HEK293 (cell line): ENCODE results near the gene TRIM2.

Source experiments
- CTCF ChIA-PET: fragments of 350-600 bp; formaldehyde crosslinking; extraction: SDS; loops from one replicate; lab custom pipeline; 2021; ENCODE audit warnings: antibody characterized with exemption; lab: Yijun Ruan, JAX
- POLR2A ChIA-PET: fragments of 300-600 bp; formaldehyde crosslinking; extraction: SDS; loops from one replicate; lab custom pipeline; 2020; ENCODE audit warnings: antibody characterized with exemption, inconsistent platforms; lab: Yijun Ruan, JAX
- H3K27ac ChIP-seq: fragments of 200-500 bp; sonication (Bioruptor generic); 2 replicates; pipeline ENCODE4 v1.5.1; 2014; ENCODE audit warnings: low read depth, low read length, control low read depth, inconsistent platforms; ENCODE audit errors: extremely low read depth
- H3K36me3 ChIP-seq, 2 experiments: fragments of 200-500 bp in 1 of 2; sonication (Bioruptor generic) in 1 of 2; 1 replicate in 1 of 2; 2 replicates in 1 of 2; pipeline ENCODE4 v1.5.1; 2014 to 2017; ENCODE audit warnings: inconsistent platforms in 2 of 2, low read length in 2 of 2; ENCODE audit not compliant: control insufficient read depth in 2 of 2, insufficient read depth in 1 of 2
- H3K4me1 ChIP-seq: fragments of 200-500 bp; sonication (Bioruptor generic); 2 replicates; pipeline ENCODE4 v1.5.1; 2014; ENCODE audit warnings: mild to moderate bottlenecking, low read length, inconsistent platforms; ENCODE audit not compliant: control insufficient read depth, insufficient read depth
- H3K4me3 ChIP-seq: 2 replicates; pipeline ENCODE4 v1.5.1; 2011; ENCODE audit warnings: low read depth, mild to moderate bottlenecking, control low read depth, low read length, moderate library complexity
- H3K9me3 ChIP-seq: fragments of 200-500 bp; sonication (Bioruptor generic); 2 replicates; pipeline ENCODE4 v1.5.1; 2014; ENCODE audit warnings: low read depth, low read length, inconsistent platforms; ENCODE audit not compliant: control insufficient read depth, insufficient read depth
- KLF10 ChIP-seq: fragments of 450-650 bp; IDR thresholded peaks from 2 replicates; pipeline ENCODE4 v1.5.1; 2018; ENCODE audit warnings: missing biosample characterization, mild to moderate bottlenecking, missing genetic modification characterization
- MYNN ChIP-seq: fragments of 450-650 bp; formaldehyde crosslinking; IDR thresholded peaks from 2 replicates; pipeline ENCODE4 v1.5.1; 2016; ENCODE audit warnings: missing biosample characterization, missing genetic modification characterization, borderline replicate concordance
- ZBTB1 ChIP-seq: fragments of 450-650 bp; formaldehyde crosslinking; IDR thresholded peaks from 2 replicates; pipeline ENCODE4 v1.5.1; 2016; ENCODE audit warnings: missing biosample characterization, missing genetic modification characterization
- ZBTB17 ChIP-seq: fragments of 450-650 bp; formaldehyde crosslinking; IDR thresholded peaks from 2 replicates; pipeline ENCODE4 v1.5.1; 2016; ENCODE audit warnings: missing biosample characterization, missing genetic modification characterization
- ZBTB20 ChIP-seq: fragments of 450-650 bp; formaldehyde crosslinking; IDR thresholded peaks from 2 replicates; pipeline ENCODE4 v1.5.1; 2016; ENCODE audit warnings: missing biosample characterization, missing genetic modification characterization
- ZNF146 ChIP-seq: fragments of 450-650 bp; formaldehyde crosslinking; IDR thresholded peaks from 2 replicates; pipeline ENCODE4 v1.5.1; 2016; ENCODE audit warnings: missing biosample characterization, missing genetic modification characterization
- ZNF155 ChIP-seq: fragments of 450-650 bp; formaldehyde crosslinking; IDR thresholded peaks from 2 replicates; pipeline ENCODE4 v1.5.1; 2016; ENCODE audit warnings: missing biosample characterization, missing genetic modification characterization
- ZNF16 ChIP-seq: fragments of 450-650 bp; formaldehyde crosslinking; IDR thresholded peaks from 2 replicates; pipeline ENCODE4 v1.5.1; 2016; ENCODE audit warnings: low read depth, missing biosample characterization, missing genetic modification characterization
- ZNF23 ChIP-seq: fragments of 450-650 bp; formaldehyde crosslinking; IDR thresholded peaks from 2 replicates; pipeline ENCODE4 v1.5.1; 2016; ENCODE audit warnings: missing biosample characterization, missing genetic modification characterization, borderline replicate concordance
- ZNF248 ChIP-seq: fragments of 450-650 bp; formaldehyde crosslinking; IDR thresholded peaks from 2 replicates; pipeline ENCODE4 v1.5.1; 2017; ENCODE audit warnings: missing biosample characterization, missing genetic modification characterization
- ZNF266 ChIP-seq: fragments of 450-650 bp; formaldehyde crosslinking; IDR thresholded peaks from 2 replicates; pipeline ENCODE4 v1.5.1; 2016; ENCODE audit warnings: missing biosample characterization, missing genetic modification characterization, low read depth
- ZNF341 ChIP-seq: fragments of 450-650 bp; formaldehyde crosslinking; IDR thresholded peaks from 2 replicates; pipeline ENCODE4; 2016; ENCODE audit warnings: low read depth, missing biosample characterization, missing genetic modification characterization
- ZNF37A ChIP-seq: fragments of 450-650 bp; IDR thresholded peaks from 2 replicates; pipeline ENCODE4 v1.5.1; 2018; ENCODE audit warnings: missing biosample characterization, missing genetic modification characterization
- ZNF404 ChIP-seq: fragments of 450-650 bp; formaldehyde crosslinking; IDR thresholded peaks from 2 replicates; pipeline ENCODE4 v1.5.1; 2017; ENCODE audit warnings: missing biosample characterization, missing genetic modification characterization
- ZNF473 ChIP-seq: fragments of 450-650 bp; formaldehyde crosslinking; IDR thresholded peaks from 2 replicates; pipeline ENCODE4 v1.5.1; 2017; ENCODE audit warnings: missing biosample characterization, missing genetic modification characterization
- ZNF501 ChIP-seq: fragments of 450-650 bp; formaldehyde crosslinking; IDR thresholded peaks from 2 replicates; pipeline ENCODE4 v1.5.1; 2016; ENCODE audit warnings: missing biosample characterization, missing genetic modification characterization
- ZNF513 ChIP-seq: fragments of 450-650 bp; IDR thresholded peaks from 2 replicates; pipeline ENCODE4 v1.5.1; 2018; ENCODE audit warnings: missing biosample characterization, missing genetic modification characterization
- ZNF544 ChIP-seq: fragments of 450-650 bp; formaldehyde crosslinking; IDR thresholded peaks from 2 replicates; pipeline ENCODE4 v1.5.0; 2017; ENCODE audit warnings: missing biosample characterization, missing genetic modification characterization
- ZNF585B ChIP-seq: fragments of 450-650 bp; formaldehyde crosslinking; IDR thresholded peaks from 2 replicates; pipeline ENCODE4 v1.5.1; 2016; ENCODE audit warnings: missing biosample characterization, missing genetic modification characterization
- ZSCAN16 ChIP-seq: fragments of 450-650 bp; formaldehyde crosslinking; IDR thresholded peaks from 2 replicates; pipeline ENCODE4 v1.5.1; 2016; ENCODE audit warnings: missing biosample characterization, missing genetic modification characterization
- TF ChIP-seq, protein P1 (sequence below): fragments of 450-650 bp; formaldehyde crosslinking; IDR thresholded peaks from 2 replicates; pipeline ENCODE4 v1.5.1; 2017; ENCODE audit warnings: missing biosample characterization, mild to moderate bottlenecking, missing genetic modification characterization, moderate library complexity
- TF ChIP-seq, protein P2 (sequence below): fragments of 450-650 bp; formaldehyde crosslinking; IDR thresholded peaks from 2 replicates; pipeline ENCODE4 v1.5.1; 2016; ENCODE audit warnings: missing biosample characterization, missing genetic modification characterization

TRIM2 gene

DNA sequence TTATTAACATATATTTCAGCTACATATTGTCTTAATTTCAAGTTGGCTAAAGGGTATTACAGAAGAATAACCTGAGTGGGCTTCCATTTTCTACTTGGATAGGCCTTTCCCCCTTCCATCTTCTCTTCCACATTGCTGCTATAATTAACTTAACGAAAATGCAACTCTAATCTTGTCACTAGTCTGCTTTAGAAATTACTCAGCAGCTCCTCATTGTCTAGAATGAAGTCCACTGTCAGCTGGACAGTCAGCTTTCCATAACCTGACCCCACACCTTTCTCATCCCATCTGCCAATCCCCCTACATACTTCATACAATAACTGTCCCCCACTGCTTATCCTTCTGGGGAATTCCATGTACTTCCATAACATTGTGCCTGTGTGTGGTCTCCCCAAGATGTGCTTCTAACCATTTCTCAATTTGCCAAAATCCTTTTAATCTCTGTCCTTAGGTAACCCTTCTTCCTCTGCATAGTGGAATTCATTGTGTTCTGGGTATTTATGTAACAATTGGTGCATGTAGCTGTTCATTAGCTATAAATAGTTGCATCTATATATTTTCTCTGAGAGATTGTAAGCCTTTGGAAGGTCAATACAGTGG lies 145.1 kb downstream of the TRIM2 start (continued):
- no peak for TF ChIP-seq ZSCAN16
- no peak for TF ChIP-seq ZNF501 (tag by site-specific recombination)
- no peak for TF ChIP-seq ZNF37A (tag by site-specific recombination)
- no peak for TF ChIP-seq ZNF513 (tag by site-specific recombination)

- TF ChIP-seq ZNF341 (tag by site-specific recombination) (peak; percentile 52), ZNF585B (tag by site-specific recombination) (no peak), ZNF404 (tag by site-specific recombination) (no peak), ZBTB1 (no peak), ZNF23 (tag by site-specific recombination) (no peak)
- TF ChIP-seq, protein P1, sequence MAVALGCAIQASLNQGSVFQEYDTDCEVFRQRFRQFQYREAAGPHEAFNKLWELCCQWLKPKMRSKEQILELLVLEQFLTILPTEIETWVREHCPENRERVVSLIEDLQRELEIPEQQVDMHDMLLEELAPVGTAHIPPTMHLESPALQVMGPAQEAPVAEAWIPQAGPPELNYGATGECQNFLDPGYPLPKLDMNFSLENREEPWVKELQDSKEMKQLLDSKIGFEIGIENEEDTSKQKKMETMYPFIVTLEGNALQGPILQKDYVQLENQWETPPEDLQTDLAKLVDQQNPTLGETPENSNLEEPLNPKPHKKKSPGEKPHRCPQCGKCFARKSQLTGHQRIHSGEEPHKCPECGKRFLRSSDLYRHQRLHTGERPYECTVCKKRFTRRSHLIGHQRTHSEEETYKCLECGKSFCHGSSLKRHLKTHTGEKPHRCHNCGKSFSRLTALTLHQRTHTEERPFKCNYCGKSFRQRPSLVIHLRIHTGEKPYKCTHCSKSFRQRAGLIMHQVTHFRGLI, result no peak
- Histone ChIP-seq H3K4me3 (no peak overlapping the region), H3K4me1 (no peaks in the 10 kb centered on the region), H3K9me3 (no peaks in the 10 kb centered on the region), H3K27ac (no peak overlapping the region), H3K36me3 (peaks cover 7 to 37% of the 10 kb centered on the region in 2 experiments; a peak in 2 of 3 replicates)
- CTCF ChIA-PET, result interaction anchor here (0.6 kb wide), 1 partner anchor 341 kb away, joined by 5 read pairs; no protein-coding TSS in a partner anchor
- POLR2A ChIA-PET, result no interaction called here
These were observed 157.9 kb downstream of the TRIM2 start for GRCh38 chr4:153362184-153362583.

DNA sequence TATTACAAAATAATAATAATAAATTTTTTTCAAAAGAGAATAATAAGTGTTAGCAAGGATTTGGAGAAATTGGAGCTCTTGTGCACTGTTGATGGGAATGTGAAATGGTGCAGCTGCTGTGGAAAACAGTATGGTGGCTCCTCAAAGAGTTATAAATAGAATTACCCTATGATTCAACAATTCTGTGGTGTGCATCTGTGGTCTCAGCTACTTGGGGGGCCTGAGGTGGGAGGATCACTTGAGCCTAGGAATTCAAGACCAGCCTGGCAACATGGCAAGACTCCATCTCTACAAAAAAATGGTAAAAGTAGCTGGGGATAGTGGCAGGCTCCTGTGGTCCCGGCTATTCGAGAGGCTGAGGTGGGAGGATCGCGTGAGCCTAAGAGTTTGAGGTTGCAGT lies 159.8 kb downstream of the TRIM2 start:
- no peak for TF ChIP-seq ZBTB17 (tag by site-specific recombination)
- TF ChIP-seq, all 188 proteins: peak for 0
- Histone ChIP-seq H3K4me3 (no peak overlapping the region), H3K27ac (no peak overlapping the region), H3K36me3 (peaks cover 7 to 44% of the 10 kb centered on the region in 2 experiments; a peak in 2 of 3 replicates), H3K4me1 (no peaks in the 10 kb centered on the region), H3K9me3 (no peaks in the 10 kb centered on the region)
- ChIA-PET CTCF (interaction anchor here (1.2 kb wide), 1 partner anchor 236 kb away, joined by 3 read pairs; no protein-coding TSS in a partner anchor), POLR2A (no interaction called here)

DNA sequence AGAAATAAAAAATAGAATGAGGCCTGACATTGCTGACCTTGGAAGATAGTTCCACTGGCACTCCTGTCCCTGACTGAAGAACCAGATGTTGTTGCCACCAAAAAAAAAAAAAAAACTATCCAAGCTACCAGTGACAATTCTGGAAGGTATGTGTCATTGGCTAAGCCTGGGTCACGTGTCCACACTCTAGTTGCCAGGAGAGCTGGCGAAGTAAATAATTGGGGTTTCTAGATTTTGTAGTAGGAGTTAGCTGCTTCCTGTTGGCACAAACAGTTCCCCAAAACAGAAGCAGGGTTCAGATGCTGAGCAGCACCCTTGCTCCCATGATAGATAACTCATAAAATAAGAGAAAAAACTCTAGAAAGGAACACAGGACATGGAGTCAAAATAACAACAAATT lies 160.8 kb downstream of the TRIM2 start:
- no peak overlapping the region for H3K4me3 ChIP-seq
- H3K4me1 ChIP-seq, result no peaks in the 10 kb centered on the region
- no peaks in the 10 kb centered on the region for H3K9me3 ChIP-seq
- ChIA-PET CTCF (interaction anchor here (1.2 kb wide), 1 partner anchor 237 kb away, joined by 3 read pairs; no protein-coding TSS in a partner anchor), POLR2A (interaction anchor here (0.7 kb wide), 1 partner anchor 275 kb away, joined by 4 read pairs; no protein-coding TSS in a partner anchor)
- no peak overlapping the region for H3K27ac ChIP-seq
- peaks cover 4 to 46% of the 10 kb centered on the region in 2 experiments; a peak in 2 of 3 replicates for H3K36me3 ChIP-seq
- TF ChIP-seq ZNF146 (tag by site-specific recombination), result no peak
- TF ChIP-seq MYNN (tag by site-specific recombination), result no peak
- no peak for TF ChIP-seq ZNF513 (tag by site-specific recombination)
- TF ChIP-seq ZNF473 (tag by site-specific recombination), result no peak
- no peak for TF ChIP-seq KLF10
- no peak for TF ChIP-seq ZNF248 (tag by site-specific recombination)
- TF ChIP-seq ZNF155 (tag by site-specific recombination), result no peak
- TF ChIP-seq, protein P2, sequence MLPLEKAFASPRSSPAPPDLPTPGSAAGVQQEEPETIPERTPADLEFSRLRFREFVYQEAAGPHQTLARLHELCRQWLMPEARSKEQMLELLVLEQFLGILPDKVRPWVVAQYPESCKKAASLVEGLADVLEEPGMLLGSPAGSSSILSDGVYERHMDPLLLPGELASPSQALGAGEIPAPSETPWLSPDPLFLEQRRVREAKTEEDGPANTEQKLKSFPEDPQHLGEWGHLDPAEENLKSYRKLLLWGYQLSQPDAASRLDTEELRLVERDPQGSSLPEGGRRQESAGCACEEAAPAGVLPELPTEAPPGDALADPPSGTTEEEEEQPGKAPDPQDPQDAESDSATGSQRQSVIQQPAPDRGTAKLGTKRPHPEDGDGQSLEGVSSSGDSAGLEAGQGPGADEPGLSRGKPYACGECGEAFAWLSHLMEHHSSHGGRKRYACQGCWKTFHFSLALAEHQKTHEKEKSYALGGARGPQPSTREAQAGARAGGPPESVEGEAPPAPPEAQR (tag by site-specific recombination), result no peak
- TF ChIP-seq ZNF266 (tag by site-specific recombination), result no peak
- TF ChIP-seq ZBTB20, result no peak
- no peak for TF ChIP-seq ZNF544 (tag by site-specific recombination)
- TF ChIP-seq ZNF16 (tag by site-specific recombination), result no peak
